Middle frontal gyrus (tissue), 1 donor: ENCODE results near the gene HOMER2.

Experiments used
- DNase-seq: peaks from one replicate; pipeline ENCODE4 v3.0.0-alpha.2; 2015; ENCODE audit warnings: low spot score; ENCODE audit errors: extremely low spot score

HOMER2 gene

GRCh38 chr15:82931221-82931620 lies 21.3 kb downstream of the HOMER2 start:
- DNase-seq, result no peak

- DNase-seq, result no peak
These were observed 22.1 kb downstream of the HOMER2 start for GRCh38 chr15:82930461-82930860.

GRCh38 chr15:82928711-82929110 lies 23.8 kb downstream of the HOMER2 start:
- DNase-seq, result no peak

GRCh38 chr15:82923744-82924143 lies 28.8 kb downstream of the HOMER2 start:
- DNase-seq, result no peak

GRCh38 chr15:82922737-82923136 lies 29.8 kb downstream of the HOMER2 start:
- DNase-seq, result no peak

- no peak for DNase-seq
These were observed 30.6 kb downstream of the HOMER2 start for GRCh38 chr15:82921939-82922338.

- no peak for DNase-seq
These were observed 31.3 kb downstream of the HOMER2 start for GRCh38 chr15:82921242-82921641.

GRCh38 chr15:82919231-82919886 lies 33.2 kb downstream of the HOMER2 start:
- DNase-seq, result no peak

GRCh38 chr15:82918607-82919230 lies 33.8 kb downstream of the HOMER2 start:
- no peak for DNase-seq

- no peak for DNase-seq
These were observed 34.4 kb downstream of the HOMER2 start for GRCh38 chr15:82918162-82918561.

GRCh38 chr15:82917249-82917648 lies 35.3 kb downstream of the HOMER2 start:
- DNase-seq, result no peak

- no peak for DNase-seq
These were observed 36.2 kb downstream of the HOMER2 start for GRCh38 chr15:82916161-82916952.

GRCh38 chr15:82914396-82914795 lies 38.1 kb downstream of the HOMER2 start:
- no peak for DNase-seq

GRCh38 chr15:82911458-82911857 lies 41.1 kb downstream of the HOMER2 start:
- DNase-seq, result no peak

- no peak for DNase-seq
These were observed 41.8 kb downstream of the HOMER2 start for GRCh38 chr15:82910721-82911120.

GRCh38 chr15:82909080-82909815 lies 43.3 kb downstream of the HOMER2 start:
- no peak for DNase-seq

GRCh38 chr15:82907350-82907749 lies 45.2 kb downstream of the HOMER2 start:
- DNase-seq, result no peak

GRCh38 chr15:82904574-82904973 lies 47.9 kb downstream of the HOMER2 start:
- DNase-seq, result no peak

GRCh38 chr15:82903511-82903910 lies 49.0 kb downstream of the HOMER2 start:
- DNase-seq, result no peak

GRCh38 chr15:82901114-82901805 lies 51.3 kb downstream of the HOMER2 start:
- no peak for DNase-seq

GRCh38 chr15:82900511-82901060 lies 51.9 kb downstream of the HOMER2 start:
- no peak for DNase-seq
